ENCODE measurements around the gene STK10. TPM values are rescaled to one million over a fixed set of nuclear protein-coding genes. Genes with fewer than 3 reads are reported as not detected.

The STK10 gene
- total RNA-seq, 1 experiment from 2014 or later, result 14.5 TPM

DNA sequence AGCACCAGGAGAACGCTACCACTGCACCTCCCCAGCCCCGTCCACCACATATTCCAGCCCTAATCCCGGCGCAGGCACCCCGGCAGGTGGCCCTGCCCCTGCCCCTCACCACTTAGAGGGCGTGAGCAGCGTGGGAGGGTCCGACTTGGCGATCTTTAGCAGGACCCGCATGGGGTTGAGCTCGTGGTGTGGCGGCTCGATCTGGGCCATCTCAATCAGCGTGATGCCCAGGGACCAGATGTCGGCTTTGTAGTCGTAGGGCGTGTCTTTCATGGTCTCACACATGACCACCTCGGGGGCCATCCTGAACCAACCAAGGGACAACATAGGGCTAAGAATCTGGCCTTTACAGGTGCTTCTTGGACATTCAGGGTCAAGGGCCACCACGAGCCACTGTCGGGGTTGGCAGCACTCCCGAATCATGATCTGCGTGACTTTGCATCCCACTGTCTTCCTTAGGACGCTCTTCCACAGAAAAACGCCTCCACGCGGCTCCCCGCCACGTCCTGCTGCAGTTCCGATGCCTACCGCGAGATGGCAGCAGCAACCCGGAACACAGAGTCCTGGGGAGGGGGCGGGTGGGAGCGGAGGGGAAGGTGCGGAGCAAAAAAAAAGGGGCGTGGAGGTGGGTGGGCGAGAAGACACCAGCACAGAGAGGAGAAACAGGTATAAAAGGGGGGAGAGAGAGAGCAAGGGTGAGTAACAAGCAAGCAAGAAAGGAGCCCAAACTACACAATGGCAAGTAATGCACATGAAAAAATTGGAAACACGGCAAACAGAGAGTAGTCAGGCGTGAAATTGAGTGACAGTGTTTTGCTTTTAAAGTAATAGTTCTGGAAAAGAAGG is 81.3 kb downstream of the STK10 start:
- peak; percentile 53 to 79 for DNase-seq
- no peaks in the 10 kb centered on the region for H3K27me3 ChIP-seq
- peak overlapping the region; percentile 62 for H3K27ac ChIP-seq
- H3K36me3 ChIP-seq, result no peaks in the 10 kb centered on the region
- H3K9me3 ChIP-seq (replicated peaks), result no peaks in the 10 kb centered on the region
- H3K4me1 ChIP-seq, result peaks cover 44% of the 10 kb centered on the region
- peak overlapping the region; percentile 48 for H3K4me3 ChIP-seq

DNA sequence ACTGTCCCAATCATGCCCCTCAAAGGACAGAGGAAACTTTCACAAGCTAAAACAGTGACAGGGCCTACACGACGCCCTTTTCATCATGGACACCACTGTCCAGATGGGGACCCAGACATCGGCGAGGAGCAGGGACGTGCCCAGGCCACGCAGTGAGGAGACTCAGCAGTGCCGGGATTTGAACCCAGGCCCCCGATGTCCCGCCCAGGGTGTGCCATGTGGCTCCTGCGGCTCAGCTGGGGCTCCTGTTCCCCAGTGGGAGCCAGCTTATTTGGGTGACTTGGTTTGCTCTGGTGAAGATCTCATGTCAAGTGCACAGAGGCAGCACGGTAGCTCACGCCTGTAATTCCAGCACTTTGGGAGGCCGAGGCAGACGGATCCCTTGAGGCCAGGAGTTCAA is 82.2 kb downstream of the STK10 start:
- DNase-seq, result no peak
- no peaks in the 10 kb centered on the region for H3K27me3 ChIP-seq
- H3K36me3 ChIP-seq, result peaks cover 2% of the 10 kb centered on the region; the same call in 1 of the 2 replicates
- no peak overlapping the region for H3K4me3 ChIP-seq
- peaks cover 41% of the 10 kb centered on the region for H3K4me1 ChIP-seq
- H3K9me3 ChIP-seq (replicated peaks), result no peaks in the 10 kb centered on the region
- H3K27ac ChIP-seq, result no peak overlapping the region

GRCh38 chr5:172104801-172105701 is 83.0 kb downstream of the STK10 start:
- peaks cover 2% of the 10 kb centered on the region; the same call in 1 of the 2 replicates for H3K36me3 ChIP-seq
- H3K27me3 ChIP-seq, result no peaks in the 10 kb centered on the region
- DNase-seq, result peak; percentile 41 to 42
- H3K27ac ChIP-seq, result no peak overlapping the region
- H3K4me3 ChIP-seq, result no peak overlapping the region
- H3K9me3 ChIP-seq (replicated peaks), result no peaks in the 10 kb centered on the region
- peaks cover 39% of the 10 kb centered on the region for H3K4me1 ChIP-seq

DNA sequence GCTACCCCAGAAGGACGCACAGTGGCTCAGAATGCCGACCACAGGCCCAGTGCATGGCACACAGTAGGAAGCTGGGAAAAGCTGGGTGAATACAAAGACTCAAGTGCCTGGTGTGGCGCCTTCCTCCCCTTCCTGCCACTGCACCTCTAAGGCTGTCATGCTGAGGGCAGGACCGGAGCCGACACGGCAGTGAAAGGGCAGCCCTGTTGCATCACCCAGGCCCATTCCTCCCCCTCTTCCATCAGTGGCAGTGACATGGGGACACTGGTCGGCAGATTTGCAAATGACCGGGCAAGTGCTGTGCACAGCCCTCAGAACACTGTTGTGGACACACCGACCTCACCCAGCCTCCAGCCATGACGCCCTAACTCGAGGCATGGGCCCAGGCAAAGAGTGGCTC is 84.0 kb downstream of the STK10 start:
- Histone ChIP-seq H3K27ac (peak overlapping the region; percentile 96; the same call in 1 of the 2 replicates), H3K4me1 (peaks cover 39% of the 10 kb centered on the region), H3K27me3 (no peaks in the 10 kb centered on the region), H3K4me3 (no peak overlapping the region), H3K9me3 (replicated peaks) (no peaks in the 10 kb centered on the region), H3K36me3 (peaks cover 2% of the 10 kb centered on the region; the same call in 1 of the 2 replicates)
- no peak for DNase-seq

GRCh38 chr5:172102913-172103626 is 85.0 kb downstream of the STK10 start:
- H3K36me3 ChIP-seq, result peaks cover 2% of the 10 kb centered on the region; the same call in 1 of the 2 replicates
- H3K9me3 ChIP-seq (replicated peaks), result no peaks in the 10 kb centered on the region
- H3K4me1 ChIP-seq, result peaks cover 37% of the 10 kb centered on the region
- H3K27me3 ChIP-seq, result no peaks in the 10 kb centered on the region
- H3K27ac ChIP-seq, result peak overlapping the region; percentile 96
- peak overlapping the region; percentile 55 for H3K4me3 ChIP-seq
- DNase-seq, result peak; percentile 87 to 89

DNA sequence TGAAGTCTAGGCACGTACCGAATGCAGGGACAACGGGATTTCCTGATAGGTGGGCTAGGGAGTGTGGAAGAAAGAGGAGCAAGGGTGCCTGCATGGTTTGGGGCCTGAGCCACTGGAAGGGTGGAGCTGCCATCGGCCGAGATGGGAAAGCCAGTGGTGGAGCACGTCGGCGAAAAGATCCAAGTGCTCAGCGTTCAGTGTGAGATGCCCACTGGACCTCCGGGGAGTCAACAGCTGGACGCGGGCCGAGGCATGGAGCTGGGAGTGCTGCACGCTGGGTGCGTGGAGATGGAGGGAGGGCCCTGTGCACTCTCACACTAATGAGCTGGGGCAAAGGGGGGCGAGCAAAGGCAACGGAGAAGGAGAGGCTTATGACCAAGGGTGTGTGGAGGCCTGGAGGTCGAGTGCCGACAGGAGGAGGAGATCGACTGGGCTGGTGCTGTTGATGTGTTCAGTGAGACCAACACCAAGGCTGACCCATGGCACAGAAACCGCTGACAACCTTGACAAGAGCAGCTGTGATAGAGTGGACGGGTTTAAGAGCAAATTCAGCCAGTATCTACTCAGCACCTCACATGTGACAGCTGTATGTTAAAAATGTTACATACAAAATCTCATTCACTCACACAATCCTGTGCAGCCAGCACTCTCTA is 85.7 kb downstream of the STK10 start:
- Histone ChIP-seq H3K27me3 (no peaks in the 10 kb centered on the region), H3K4me3 (no peak overlapping the region), H3K4me1 (peaks cover 33% of the 10 kb centered on the region), H3K36me3 (peaks cover 2% of the 10 kb centered on the region; the same call in 1 of the 2 replicates), H3K27ac (peak overlapping the region; percentile 96; the same call in 1 of the 2 replicates), H3K9me3 (replicated peaks) (no peaks in the 10 kb centered on the region)
- no peak for DNase-seq

- no peak overlapping the region for H3K27ac ChIP-seq
- H3K9me3 ChIP-seq (replicated peaks), result no peaks in the 10 kb centered on the region
- H3K36me3 ChIP-seq, result peaks cover 2% of the 10 kb centered on the region; the same call in 1 of the 2 replicates
- no peak overlapping the region for H3K4me3 ChIP-seq
- DNase-seq, result no peak
- H3K27me3 ChIP-seq, result no peaks in the 10 kb centered on the region
- H3K4me1 ChIP-seq, result peaks cover 28% of the 10 kb centered on the region
Measured at GRCh38 chr5:172101547-172102217, 86.3 kb downstream of the STK10 start.

- peaks cover 2% of the 10 kb centered on the region; the same call in 1 of the 2 replicates for H3K36me3 ChIP-seq
Measured at GRCh38 chr5:172098883-172099282, 89.1 kb downstream of the STK10 start.

GRCh38 chr5:172098046-172098445 is 90.0 kb downstream of the STK10 start:
- Histone ChIP-seq H3K9me3 (replicated peaks) (no peaks in the 10 kb centered on the region), H3K27ac (no peak overlapping the region), H3K4me1 (peaks cover 9% of the 10 kb centered on the region), H3K4me3 (no peak overlapping the region), H3K27me3 (no peaks in the 10 kb centered on the region), H3K36me3 (peaks cover 2% of the 10 kb centered on the region; the same call in 1 of the 2 replicates)
- no peak for DNase-seq

More at GRCh38 chr5:172098883-172099282, 89.1 kb downstream of the STK10 start:
- no peak for DNase-seq
- H3K27me3 ChIP-seq, result no peaks in the 10 kb centered on the region
- H3K4me1 ChIP-seq, result peaks cover 15% of the 10 kb centered on the region
- no peak overlapping the region for H3K27ac ChIP-seq
- no peak overlapping the region for H3K4me3 ChIP-seq
- H3K9me3 ChIP-seq (replicated peaks), result no peaks in the 10 kb centered on the region

- H3K27ac ChIP-seq, result no peak overlapping the region
- no peak for DNase-seq
- H3K4me3 ChIP-seq, result no peak overlapping the region
- no peaks in the 10 kb centered on the region for H3K9me3 ChIP-seq (replicated peaks)
- H3K4me1 ChIP-seq, result peaks cover 4% of the 10 kb centered on the region
- H3K36me3 ChIP-seq, result peaks cover 2% of the 10 kb centered on the region; the same call in 1 of the 2 replicates
- H3K27me3 ChIP-seq, result no peaks in the 10 kb centered on the region
Measured at GRCh38 chr5:172097356-172097755, 90.7 kb downstream of the STK10 start.

DNA sequence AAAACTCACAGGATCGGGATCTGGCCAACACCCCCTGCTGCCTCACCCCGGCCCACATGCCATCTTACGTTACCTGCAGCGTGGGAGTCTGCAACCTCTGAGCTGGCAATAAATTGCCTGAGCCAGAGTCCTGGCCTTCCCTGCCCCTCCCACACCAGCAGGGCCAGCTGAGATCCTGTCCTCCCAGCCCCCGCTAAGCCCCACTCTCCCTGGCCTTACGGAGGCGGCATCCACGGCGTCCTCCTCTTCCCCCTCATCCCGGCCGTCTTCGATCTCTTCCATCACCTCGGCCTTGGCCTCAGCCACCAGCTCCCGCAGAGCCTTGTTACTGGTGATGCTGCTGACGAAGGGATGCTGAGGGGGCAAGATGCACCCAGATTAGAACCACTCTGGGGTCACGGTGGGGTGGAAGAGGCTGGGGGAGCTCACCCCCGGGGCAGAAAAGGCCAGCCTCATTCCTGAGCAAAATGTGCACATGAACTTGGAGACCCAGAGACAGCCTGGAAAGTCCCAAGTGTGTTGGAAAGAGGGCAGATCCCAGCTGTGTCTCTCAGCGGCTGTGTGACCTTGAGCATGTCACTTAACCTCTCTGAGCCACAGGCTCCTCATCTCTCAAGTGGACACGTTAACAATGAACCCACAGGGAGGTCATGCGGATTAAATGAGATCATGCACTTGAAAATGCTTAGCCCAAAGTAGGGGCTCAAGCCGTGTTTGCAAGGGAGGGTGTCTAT is 91.7 kb downstream of the STK10 start:
- Histone ChIP-seq H3K9me3 (replicated peaks) (no peaks in the 10 kb centered on the region), H3K4me1 (no peaks in the 10 kb centered on the region), H3K4me3 (no peak overlapping the region), H3K36me3 (peaks cover 2% of the 10 kb centered on the region; the same call in 1 of the 2 replicates), H3K27me3 (no peaks in the 10 kb centered on the region), H3K27ac (no peak overlapping the region)
- DNase-seq, result no peak

- no peak overlapping the region for H3K4me3 ChIP-seq
- no peaks in the 10 kb centered on the region for H3K9me3 ChIP-seq (replicated peaks)
- H3K4me1 ChIP-seq, result no peaks in the 10 kb centered on the region
- no peak overlapping the region for H3K27ac ChIP-seq
- no peaks in the 10 kb centered on the region for H3K27me3 ChIP-seq
- DNase-seq, result no peak
- H3K36me3 ChIP-seq, result no peaks in the 10 kb centered on the region
Measured at GRCh38 chr5:172095368-172096206, 92.4 kb downstream of the STK10 start.

Measured in SJCRH30 (cell line).